HS-5 (cell line): ENCODE results near the gene CHMP4B.

Source experiments
- DNase-seq: peaks from one replicate; pipeline ENCODE4 v3.0.0-alpha.2; 2012; ENCODE audit warnings: low read depth

CHMP4B gene

GRCh38 chr20:33810885-33811775 is at the start of gene CHMP4B:
Gene CHMP4B (plus strand): TSS chr20:33811348. CDS start chr20:33811469, 121 bp downstream.
- DNase-seq: peak; percentile 90

DNA sequence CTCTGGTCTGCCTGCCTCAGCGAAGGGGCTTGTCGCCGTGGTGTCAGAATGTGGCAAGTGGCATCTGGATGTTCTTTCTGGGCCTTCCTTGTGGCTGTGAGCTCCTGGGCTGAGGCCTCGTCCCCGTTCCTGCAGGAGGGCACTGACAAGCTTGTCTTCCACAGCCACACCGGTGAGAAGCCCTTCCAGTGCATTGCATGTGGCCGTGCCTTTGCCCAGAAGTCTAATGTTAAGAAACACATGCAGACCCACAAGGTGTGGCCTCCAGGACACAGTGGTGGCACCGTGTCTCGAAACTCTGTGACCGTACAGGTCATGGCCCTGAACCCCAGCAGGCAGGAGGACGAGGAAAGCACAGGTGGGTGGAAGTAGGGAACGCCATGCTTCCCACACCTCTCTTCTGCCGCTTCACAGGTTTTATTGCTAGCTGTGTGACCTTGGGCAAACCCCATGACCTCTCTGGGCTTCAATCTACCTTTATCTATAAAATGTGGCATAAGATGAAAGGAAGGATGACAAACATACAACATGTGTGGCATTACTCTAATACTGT is 49.4 kb upstream of the CHMP4B start:
- DNase-seq: no peak

DNA sequence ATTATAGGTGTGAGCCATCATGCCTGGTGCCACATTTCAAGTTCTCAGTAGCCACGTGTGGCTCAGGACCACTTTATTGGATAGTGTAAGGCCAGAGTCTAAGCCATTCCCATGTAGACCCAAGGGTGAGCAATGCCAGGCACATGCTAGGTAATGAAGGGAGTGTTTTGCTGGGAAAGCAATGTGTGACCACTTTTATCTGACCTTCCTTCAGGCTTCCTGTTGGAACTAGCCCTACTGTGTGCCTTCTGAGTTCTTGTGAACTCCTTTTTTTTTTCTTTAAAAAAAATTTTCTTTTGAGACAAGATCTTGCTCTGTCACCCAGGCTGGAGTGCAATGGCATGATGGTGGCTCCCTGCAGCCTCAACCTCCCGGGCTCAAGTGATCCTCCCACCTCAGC is 46.0 kb upstream of the CHMP4B start:
- no peak for DNase-seq

GRCh38 chr20:33765592-33765991 is 45.6 kb upstream of the CHMP4B start:
- DNase-seq: no peak

- DNase-seq: no peak
These were observed 44.5 kb upstream of the CHMP4B start for GRCh38 chr20:33766686-33767085.

GRCh38 chr20:33767777-33768138 is 43.4 kb upstream of the CHMP4B start:
- DNase-seq: no peak

DNA sequence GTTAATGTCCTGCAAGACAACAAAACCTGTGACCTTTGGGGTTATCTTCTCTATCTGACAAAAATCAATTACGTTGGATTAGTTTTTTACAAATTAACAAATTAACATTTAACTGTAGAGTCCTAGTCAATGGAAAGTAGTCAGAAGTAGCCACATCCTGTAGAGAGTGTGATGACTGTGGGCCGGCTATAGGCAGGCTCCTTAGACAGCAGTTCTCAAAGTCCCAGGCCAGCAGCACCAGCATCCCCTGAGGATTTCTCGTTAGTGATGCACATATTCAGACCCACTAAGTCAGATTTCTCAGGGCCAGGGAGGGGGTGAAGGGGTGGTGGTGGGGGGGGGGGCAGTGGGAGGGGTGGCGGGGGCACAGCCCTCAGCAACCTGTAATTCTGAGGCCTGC is 42.1 kb upstream of the CHMP4B start:
- DNase-seq: no peak

DNA sequence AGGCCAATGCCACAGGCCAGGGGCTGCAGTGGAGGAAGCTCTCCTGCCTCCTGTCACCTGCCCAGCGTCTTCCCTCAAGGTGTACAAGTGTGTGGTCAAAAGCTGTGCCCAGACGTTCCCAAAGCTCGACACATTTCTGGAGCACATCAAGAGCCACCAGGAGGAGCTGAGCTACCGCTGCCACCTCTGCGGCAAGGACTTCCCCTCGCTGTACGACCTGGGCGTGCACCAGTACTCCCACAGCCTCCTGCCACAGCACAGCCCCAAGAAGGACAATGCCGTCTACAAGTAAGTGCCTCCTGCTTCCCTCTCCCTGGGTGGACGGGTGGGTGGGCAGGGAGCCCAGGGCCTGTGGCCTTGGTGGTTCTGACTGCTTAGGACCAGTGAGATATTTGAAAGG is 41.1 kb upstream of the CHMP4B start:
- DNase-seq: no peak

- DNase-seq: no peak
These were observed 39.2 kb upstream of the CHMP4B start for GRCh38 chr20:33771938-33772337.

GRCh38 chr20:33772439-33772838 is 38.7 kb upstream of the CHMP4B start:
- DNase-seq: no peak

DNA sequence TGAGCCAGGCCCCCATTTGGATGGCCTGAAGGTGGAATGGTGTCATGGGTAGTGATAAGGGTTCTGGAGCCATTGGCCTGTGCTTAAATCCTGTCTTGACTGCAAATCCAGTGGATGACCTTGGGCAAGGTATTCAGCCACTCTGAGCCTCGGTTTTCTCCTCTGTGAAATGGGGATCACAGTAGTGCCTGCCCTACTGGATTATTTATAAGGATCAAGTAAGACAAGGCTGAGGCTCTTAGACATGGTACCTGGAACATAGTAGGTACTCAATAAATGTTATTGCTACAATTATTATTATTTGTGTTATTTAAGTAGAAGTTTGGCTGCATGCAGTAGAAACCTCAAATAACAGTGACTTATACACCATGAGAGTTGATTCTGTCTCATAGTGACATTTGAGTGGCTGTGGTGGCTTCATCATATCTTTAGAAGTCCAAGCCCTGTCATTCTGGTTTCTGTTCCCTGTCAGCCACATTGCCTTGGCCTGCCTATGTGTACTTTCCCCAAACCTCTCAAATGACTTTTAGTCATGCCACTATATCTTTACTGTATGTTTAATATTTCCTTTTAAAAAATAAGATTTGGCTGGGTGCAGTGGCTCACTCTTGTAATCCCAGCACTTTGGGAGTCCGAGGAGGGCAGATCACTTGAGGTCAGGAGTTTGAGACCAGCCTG is 37.6 kb upstream of the CHMP4B start:
- DNase-seq: no peak

GRCh38 chr20:33777816-33778215 is 33.3 kb upstream of the CHMP4B start:
- no peak for DNase-seq

DNA sequence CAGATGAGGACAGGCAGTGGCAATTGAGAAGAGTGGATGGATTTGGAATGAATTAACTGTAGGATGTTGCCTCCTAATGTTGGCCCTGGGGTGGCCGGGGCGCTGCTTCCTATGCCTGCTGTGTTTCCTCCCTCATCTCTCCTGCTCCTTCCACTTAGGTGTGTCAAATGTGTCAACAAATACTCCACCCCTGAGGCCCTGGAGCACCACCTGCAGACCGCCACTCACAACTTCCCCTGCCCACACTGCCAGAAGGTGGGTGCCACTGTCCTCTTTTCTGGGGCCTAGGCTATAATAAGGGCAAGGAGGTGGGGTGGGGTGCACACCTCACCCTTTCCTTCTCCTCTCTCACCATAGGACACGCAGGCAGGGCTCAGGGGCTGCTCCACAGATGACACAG is 30.0 kb upstream of the CHMP4B start:
- no peak for DNase-seq

GRCh38 chr20:33781945-33782344 is 29.2 kb upstream of the CHMP4B start:
- DNase-seq: no peak

GRCh38 chr20:33783256-33783655 is 27.9 kb upstream of the CHMP4B start:
- DNase-seq: no peak

DNA sequence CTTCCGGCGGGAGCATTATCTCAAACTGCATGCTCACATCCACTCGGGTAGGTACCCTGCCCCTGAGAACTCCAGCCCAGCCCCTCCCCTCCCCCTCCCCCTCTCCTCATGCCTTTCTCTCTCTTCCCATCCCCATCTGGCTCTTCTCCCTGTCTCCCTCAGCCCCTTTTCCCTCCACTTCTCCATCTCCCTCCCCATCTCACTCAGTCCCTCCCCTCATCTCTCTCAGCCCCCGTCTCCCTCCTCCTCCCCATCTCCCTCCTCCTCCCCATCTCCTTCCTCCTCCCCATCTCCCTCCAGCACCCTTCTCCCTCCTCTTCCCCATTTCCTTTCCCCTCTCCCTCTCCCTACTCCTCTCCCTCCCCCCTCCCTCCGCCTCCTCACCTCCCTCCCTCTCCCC is 27.3 kb upstream of the CHMP4B start:
- DNase-seq: no peak

DNA sequence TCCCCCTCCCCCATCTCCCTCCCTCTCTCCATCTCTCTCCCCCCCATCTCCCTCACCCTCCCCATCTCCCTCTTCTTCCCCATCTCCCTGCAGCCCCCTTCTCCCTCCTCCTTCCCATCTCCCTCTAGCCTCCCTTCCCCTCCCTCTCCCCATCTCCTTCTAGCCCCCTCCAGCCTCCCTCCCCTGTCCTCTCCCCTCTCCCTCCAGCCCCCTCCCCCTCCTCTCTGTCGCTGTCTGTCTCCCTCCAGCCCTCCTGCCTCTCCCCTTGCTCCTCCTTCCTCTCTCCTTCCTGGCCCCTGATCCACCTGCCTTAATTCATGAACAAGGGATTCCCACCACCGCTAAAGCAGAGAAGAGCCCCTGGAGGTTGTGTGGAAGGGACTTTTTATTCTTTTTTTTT is 26.9 kb upstream of the CHMP4B start:
- no peak for DNase-seq

DNA sequence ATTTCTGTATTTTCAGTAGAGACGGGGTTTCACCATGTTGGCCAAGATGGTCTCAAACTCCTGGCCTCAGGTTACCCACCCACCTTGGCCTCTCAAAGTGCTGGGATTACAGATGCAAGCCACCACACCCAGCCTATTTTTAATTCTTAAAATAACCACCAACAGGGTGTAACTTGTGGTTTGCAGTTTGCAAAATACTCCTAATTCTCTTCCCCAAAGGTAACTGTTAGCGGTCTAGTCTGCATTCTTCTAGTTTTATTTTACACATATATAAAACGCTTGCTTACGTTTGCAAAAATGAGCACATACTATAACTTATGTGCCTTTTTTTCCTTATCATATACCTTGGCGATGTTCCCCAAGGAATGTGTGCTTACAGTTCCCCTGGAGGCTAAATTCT is 25.6 kb upstream of the CHMP4B start:
- DNase-seq: no peak

DNA sequence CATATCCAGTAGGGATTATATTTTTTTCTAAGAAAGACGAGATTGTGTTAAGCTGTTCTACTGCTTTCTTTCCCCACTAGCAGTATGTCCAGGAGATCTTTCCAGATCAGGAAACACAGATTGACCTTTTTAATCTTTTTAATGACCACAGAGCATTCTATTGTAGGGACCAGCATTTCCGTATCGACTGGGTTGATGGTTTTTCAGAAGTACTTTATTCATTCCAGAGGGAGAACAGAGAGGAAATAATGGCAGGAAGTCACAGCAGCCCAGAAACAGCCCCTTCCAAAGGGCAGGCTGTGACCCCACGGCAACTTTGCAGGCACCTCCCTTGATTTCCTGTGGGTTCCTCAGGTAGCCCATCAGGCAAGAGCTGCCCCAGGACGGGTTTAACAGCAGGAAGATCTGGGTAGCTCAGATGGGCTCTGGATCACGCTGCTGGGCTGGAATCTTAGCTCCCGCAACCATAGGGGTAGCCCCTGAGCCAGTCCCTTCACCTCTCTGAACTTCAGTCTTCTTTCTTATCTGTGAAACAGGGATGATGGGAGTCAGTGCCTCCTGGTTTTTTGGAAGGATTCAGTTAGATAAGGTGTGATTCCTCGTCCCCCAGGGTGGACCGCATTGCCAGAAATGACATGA is 23.8 kb upstream of the CHMP4B start:
- no peak for DNase-seq

DNA sequence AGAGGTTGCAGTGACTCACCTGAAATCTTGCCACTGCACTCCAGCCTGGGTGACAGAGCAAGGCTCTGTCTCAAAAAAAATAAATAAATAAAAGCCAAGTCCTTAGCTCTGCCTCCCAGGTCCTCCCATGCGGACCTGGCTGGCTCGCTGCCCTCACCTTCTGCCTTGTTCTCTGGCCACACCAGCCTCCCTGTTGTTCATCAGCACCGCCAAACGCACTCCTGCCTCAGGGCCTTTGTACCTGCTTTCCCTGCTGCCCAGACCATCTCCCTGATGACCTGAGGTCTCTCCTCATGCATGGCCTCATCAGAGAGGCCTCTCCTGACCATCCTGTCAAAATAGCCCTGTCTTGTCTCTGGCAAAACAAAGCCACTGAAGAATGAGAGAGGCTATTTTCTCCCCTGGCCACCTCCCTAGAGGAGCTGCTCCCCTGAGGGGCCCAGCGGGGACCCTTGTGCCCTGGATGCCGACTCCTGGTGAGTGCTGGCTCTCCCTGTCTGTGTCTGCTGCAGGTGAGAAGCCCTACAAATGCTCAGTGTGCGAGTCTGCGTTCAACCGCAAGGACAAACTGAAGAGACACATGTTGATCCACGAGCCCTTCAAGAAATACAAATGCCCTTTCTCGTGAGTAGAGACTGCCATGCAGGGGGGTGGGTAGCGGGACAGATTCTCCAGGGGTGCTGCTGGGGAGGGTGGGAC is 22.6 kb upstream of the CHMP4B start:
- DNase-seq: no peak

DNA sequence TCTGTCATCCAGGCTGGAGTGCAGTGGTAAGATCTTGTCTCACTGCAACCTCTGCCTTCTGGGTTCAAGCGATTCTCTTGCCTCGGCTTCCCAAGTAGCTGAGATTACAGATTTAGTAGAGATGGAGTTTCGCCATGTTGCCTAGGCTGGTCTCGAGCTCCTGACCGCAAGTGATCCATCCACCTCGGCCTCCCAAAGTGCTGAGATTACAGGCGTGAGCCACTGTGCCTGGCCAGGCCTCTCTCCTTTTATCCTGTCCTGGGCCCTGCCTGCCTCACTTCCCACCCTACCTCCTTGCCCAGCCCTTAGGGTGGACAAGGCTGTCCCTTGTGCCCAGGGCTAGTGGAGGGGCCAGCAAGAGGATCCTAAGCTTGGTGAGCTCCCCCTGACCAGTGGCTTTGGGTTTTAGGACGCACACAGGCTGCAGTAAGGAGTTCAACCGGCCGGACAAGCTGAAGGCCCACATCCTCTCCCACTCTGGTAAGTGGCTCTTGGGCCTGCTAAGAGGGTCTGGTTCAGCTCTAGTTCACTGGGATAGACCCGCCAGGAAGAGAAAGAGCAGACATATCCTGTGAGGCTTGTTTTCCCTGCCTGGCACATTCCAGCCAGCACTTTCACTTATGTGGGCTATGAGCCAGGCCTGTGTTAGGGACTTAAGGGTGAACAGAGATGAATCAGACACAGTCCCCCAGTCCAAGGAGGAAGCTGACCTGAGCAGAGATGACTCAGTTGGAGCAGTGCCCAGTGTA is 21.9 kb upstream of the CHMP4B start:
- DNase-seq: peak; percentile 98

DNA sequence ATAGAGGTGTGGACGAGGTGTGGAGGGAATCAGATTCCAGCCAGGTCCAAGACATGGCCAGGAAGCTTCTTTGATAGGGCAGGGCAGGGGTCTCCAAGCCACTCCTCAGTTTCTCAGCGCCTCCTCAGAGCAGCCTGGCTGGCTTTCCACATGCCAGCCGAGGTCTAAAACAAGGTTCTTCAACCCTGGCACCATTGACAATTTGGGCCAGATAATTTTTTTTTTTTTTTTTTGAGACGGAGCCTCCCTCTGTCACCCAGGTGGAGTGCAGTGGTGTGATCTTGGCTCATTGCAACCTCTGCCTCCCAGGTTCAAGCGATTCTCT is 21.3 kb upstream of the CHMP4B start:
- no peak for DNase-seq
